Midbrain (tissue), 1 donor: ENCODE data around the gene DNAJC3.
A peak's percentile ranks its signal among the peaks of the same experiment; 100 is the strongest.
"Not testable (repeated sequence)": the region's sequence is repeated elsewhere in the genome, so short reads cannot be mapped to it uniquely, and the experiment has no call there.

Source experiments
- DNase-seq: peaks from one replicate; lab custom pipeline; 2025; lab: John Stamatoyannopoulos, UW

The DNAJC3 gene

DNA sequence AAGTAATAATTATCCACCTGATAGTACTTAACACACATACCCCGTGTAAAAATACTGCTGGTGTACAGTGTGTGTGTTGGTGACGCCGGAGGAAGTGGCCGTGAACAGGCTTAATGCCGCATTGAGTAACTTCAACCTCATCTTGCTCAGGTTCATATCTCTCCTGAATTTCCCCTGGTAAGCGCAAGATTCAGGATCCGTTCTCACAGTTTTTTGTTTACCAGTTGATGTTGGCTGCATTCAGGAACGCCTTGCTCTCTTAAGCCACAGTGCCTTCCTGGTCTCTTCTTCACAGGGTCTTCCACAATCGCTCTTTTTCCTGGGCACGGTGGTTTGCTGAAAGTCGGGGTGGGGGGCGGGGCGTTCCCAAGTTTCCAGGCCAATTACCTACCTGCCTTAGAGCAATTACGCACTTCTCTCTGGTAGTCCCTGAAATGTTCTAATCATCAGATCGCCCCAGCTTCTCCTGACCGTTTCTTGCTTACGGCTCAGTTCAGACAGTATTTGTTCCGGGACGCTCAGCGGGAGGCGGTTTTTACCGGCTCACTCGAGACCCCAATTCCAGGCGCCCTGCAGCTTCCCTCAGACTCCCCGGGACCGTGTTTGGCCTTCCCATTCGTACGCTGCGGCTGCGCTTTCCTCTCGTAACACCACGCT, 706 bp upstream of the DNAJC3 start:
- peak; percentile 31 for DNase-seq

DNA sequence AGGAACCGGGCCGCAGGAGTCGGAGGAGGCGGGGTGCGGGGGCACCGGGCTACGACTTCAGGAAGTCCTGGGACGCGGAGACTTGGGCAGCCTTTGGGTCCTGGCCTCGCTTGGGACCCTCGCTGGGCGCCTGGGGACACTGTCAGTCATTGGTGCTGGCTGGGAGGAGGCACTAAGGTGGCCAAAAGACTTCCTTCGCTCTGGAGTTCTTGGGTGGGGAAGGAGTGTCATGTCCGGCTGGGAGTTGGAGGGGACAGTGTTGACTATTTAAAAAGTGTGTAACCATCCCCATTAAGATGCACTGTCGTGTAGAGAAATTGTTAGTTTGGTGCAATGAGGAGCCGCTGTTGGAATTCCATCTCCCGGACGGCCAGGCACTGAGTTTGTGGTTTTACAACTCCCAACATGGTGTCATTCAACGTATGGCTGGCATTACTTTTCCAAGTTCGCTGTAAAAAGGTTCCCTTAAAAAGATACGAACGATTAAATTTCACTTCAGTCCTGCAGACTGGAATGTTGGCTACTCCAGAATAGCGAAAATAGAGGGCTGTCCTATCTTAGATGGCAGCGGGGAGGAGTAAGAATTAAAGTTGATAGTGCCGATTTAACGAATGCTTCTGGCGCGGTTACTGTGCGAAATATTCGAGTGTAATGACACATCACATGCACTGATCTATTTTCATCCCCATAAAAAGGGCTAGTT, 776 bp downstream of the DNAJC3 start:
- DNase-seq: no peak

DNA sequence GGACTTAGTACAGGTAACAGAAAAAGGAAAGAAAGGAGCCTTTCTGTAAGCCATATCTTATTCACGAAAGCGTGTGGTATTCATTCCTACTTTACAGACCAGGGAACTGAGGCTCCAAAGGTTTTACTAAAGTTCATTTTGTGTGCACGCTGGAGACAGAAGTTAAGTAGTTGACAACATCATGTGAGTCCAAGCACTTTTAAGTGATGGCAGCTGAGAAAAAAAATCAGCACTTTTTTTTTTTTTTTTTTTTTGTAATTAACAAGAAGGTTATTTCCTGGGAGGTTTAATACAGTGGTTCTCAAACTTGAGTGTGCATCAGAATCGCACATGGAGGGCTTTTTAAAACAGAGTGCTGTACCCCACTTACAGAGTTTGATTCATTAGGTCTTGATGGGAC, 2.0 kb downstream of the DNAJC3 start:
- no peak for DNase-seq

DNA sequence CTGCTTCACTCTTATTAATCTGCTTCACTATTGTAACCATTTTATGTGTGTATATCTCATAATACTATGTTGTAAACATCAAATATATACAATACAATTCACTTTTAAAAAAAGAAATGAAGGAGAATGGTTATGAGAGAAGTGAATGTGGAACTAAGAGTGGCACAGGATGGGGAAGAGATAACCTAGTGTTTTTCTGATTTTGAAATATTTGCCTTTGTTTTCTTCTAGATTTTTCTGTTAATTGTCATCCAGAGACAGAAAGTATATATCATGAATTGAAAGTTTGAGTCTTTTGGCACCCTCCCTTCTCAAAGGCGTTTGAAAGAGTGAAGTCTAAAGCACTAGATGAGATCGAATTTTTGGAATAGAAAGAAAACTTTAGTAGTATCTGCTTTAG, 2.8 kb downstream of the DNAJC3 start:
- no peak for DNase-seq

DNA sequence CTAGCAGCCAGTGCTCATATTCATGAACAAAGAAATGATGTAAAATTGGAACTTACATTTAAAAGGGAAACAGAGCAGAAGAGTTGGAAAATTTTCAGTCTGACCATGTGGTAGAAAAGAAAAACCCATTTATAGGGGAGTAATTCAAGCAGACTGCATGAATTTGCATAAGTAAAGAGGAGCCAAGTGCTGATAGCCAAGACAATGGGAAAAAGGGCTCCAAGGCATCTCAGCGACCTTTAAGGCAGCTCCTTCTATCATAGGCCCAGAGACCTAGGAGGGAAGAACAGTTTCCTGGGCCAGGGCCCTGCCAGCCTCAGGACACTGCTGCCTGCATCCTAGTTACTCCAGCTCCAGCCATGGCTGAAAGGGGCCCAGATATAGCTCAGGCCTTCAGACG, 7.5 kb downstream of the DNAJC3 start:
- DNase-seq: no peak

DNA sequence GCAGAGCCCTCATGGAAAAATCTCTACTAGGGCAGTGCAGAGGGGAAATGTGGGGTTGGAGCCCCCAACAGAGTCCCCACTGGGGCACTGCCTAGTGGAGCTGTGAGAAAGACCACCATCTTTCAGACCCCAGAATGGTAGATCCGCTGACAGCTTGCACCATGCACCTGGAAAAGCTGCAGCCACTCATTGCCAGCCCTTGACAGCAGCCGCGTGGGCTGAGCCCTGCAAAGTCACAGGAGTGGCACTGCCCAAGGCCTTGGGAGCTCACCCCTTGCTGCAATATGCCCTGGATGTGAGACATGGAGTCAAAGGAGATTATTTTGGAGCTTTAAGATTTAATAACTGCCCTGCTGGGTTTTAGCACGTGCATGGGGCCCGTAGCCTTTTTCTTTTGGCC, 8.0 kb downstream of the DNAJC3 start:
- DNase-seq: not testable (repeated sequence)

DNA sequence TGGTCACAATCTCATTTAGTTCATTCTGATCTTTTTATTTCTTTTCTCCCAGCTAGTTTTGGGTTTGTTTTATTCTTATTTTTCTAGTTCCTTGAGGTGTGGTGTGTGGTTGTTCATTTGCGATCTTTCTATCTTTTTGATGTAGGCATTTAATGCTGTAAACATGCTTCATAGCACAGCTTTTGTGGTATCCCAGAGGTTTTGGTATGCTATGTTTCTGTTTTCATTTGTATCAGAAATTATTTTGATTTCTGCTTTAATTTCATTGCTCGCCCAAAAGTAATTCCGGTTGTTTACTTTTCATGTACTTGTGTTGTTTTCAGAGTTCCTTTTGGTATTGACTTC, 12.6 kb downstream of the DNAJC3 start:
- DNase-seq: no peak

DNA sequence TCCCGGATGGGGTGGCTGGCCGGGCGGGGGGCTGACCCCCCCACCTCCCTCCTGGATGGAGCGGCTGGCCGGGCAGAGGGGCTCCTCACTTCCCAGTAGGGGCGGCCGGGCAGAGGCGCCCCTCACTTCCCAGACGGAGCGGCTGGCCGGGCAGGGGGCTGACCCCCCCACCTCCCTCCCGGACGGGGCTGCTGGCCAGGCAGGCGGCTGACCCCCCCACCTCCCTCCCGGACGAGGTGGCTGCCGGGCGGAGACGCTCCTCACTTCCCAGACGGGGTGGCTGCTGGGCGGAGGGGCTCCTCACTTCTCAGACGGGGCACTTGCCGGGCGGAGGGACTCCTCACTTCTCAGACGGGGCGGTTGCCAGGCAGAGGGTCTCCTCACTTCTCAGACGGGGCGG, 14.0 kb downstream of the DNAJC3 start:
- not testable (repeated sequence) for DNase-seq

DNA sequence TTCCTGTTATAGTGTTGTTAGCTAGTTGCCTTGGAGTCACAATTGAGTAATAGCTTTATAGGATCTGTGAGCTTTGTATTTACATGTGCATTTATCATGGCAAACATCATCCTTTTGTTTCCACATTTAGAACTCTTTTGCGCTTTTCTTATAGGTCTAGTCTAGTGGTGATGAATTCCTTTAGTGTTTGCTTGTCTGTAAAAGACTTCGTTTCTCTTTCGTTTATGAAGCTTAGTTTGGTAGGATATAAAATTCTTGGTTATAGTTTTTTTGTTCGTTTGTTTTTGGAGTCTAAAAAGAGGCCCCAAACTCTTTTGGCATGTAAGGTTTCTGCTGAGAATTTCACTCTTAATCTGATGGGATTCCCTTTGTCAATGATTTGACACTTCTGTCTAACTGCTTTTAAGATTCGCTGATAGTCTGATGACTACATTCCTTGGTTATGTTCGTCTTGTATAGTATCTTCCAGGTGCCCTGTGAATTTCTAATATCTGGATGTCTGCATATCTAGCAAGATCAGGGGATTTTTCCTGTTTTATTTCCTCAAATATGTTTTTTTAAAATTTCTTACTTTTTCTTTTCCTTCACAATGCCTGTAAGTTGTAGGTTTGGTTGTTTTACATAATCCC, 20.2 kb downstream of the DNAJC3 start:
- DNase-seq: no peak

DNA sequence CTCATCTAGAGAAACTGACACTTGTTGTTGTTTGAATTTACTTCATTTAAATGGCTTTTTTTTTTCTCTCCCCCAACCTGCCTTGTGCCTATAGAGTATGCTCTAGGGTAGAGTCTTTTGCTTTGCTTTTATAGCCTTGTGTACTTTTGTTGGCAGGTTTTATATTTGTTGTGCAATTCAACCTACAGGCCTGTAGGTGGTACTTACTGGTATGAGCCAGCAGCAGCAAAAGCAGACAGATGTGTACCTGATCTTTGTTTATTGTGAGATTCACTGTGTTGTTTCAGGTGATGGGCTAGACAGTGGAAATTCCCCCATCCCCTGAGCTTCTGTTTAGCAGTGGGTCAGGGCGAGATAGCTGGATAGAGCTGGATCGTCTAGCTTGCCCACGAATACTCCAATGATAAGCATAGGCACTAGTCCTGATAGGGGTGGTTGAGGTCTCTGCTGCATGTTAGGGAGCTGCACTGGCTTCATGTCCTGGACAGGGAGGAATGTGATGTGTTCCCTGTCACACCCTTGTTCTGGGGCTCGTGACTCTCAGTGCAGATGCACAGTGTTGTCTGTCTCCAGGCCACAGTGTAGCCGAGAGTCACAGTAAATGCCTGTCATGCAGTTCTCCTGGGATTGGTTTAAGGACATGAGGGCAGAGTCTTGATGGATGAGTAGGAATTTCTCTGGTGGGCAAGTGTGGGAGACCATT, 21.3 kb downstream of the DNAJC3 start:
- no peak for DNase-seq

DNA sequence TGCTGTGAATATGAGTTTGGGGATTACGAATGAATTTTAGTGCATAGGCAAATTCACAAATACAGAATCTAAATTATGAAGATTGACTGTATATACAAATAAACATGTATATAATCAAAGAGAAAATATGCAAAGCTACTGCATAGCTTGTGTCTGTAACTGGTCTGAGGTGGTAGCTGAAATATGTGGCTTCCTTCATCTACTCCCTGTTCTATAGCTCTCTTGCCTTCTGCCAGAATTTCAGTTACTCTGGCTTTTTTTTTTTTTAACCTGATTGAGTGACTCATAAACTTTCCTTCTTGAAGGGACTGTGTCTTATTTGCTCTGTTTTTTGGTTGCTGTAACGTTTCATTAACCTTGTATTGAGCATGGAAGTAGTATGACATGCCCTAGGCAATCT, 26.6 kb downstream of the DNAJC3 start:
- DNase-seq: no peak

DNA sequence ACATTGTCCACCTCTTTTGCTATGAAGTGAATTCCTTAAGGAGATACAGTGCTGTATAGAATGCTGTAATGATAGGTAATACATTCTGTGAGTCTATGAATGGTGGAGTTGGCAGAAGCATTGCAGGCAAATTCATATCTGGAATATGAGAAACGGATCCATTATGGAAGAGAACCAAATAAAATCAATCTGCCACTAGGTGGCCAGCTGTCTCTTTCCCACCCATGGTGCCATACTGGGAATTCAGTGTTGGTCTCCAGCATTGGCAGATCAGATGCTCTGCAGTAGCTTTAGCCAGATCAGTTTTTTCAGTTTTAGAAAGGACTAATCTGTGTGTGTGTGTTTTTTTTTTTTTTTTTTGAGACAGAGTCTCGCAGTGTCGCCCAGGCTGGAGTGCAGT, 27.6 kb downstream of the DNAJC3 start:
- DNase-seq: no peak

DNA sequence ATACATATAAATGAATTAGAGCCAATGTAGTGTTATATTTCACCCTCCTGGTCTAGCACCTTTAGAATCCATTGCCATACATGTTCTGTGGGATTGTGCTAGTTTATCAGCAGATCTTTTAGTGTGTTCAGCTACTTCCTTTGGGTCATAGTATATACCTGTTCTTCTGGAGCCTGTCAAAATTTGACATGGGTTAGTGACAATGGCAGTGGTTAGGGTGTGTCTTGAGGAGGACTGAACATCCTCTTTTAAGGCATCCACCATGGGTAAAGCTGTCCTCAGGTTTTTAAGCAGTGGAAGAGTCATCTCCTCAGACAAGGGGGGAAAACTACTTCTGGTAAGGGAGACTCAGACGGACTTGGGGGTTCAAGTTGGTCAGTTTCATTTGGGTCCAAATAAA, 29.4 kb downstream of the DNAJC3 start:
- DNase-seq: no peak

DNA sequence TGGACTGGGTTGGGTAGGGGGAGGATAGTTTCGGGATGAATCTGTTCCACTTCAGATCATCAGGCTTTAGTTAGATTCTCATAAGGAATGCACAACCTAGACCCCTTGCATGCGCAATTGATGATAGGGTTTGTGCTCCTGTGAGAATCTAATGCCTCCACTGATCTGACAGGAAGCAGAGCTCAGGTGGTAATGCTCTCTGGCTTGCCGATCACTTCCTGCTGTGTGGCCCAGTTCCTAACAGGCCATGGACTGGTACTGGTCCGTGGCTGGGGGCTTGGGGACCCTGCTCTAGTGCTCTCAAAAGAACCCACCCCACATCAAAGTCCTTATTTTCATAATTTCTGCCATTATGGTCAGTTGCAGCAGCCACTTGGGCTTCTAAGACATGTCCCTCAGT, 30.1 kb downstream of the DNAJC3 start:
- DNase-seq: no peak

DNA sequence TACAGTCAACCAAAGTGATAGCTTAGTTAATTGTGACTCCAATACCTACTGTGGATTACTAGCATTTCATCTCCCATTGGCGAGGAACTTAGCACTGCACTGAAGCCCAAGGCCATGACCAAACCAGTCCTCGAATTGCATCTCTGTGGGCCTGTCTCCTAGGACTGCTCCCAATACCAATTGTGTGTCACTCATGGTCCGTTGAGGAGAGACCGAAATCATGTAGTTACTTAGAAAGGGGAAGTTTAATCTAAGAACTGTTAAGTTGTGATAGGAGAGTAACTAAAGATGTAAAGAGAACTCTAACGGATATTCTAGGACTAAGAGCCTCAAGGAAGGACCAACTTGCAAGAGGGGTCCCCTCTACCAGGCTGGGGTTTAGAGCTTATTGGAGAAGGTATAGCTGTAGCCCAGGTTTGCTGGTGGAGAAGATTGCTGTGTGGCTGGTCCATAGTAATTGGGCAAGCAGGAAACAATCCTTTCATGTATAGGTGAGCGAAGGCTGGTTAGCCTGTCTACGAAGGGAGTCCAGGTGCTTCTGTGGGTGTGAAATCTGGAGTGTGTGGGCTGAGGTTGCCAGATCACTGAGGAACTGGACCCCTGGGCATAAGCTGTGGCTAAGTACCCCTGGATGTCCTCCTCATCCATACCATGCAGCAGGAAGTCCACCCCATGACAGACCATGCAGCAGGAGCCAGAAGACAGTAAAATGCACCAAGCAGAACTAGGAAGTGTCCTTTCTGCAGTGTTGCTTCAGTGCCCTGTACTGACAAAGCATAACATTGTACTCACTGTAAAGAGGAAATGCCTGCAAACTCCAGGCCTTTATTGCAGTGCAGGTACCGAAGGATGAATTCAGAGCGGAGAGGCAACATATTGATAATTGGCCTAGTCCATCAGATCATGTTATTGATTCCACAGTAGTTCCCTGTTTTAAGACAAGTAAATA, 30.8 kb downstream of the DNAJC3 start:
- DNase-seq: no peak

DNA sequence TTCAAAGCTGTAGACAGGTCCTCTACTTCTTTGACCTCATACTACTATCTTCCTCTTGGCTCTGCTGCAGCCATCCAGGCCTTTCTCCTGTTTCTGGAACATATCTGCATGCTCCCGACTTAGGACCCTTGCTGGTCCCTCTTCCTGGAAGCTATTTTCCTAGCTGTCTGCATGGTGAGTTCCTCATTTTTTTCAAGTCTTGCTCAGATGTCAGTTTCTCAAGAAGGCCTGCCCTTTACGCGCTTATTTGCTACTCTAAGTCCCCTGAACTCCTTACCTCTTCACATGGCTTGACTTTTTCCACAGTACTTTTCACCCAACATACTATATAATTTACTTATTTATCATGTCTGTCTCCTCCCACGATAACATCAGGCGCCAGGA, 31.4 kb downstream of the DNAJC3 start:
- DNase-seq: no peak

DNA sequence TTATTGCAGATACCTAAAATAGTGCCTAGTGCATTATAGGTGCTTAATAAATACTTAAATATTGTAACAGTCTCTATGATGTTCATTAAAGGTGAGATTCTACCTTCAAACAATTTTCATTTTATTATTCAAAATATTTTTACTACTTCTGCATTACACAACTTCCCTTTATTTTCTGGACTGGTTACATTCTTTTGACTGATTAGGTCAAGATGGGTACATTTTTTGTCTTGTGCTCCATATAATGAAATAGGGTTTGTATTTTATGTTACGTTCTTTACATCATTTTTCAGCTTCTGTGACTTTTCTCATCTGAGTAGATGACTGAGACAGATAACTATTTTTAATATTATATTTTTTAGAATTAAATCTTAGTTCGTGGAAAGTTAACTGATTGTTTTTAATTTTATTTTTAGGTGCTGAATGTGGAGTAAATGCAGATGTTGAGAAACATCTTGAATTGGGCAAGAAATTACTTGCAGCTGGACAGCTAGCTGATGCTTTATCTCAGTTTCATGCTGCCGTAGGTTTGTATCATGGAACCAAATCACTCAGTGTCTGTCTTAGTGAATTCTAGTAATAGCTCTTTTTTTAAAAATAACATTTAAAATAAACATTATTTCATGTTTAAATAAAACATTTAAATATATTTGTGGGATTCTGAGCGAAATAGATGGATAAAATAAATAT, 32.0 kb downstream of the DNAJC3 start:
- DNase-seq: no peak

DNA sequence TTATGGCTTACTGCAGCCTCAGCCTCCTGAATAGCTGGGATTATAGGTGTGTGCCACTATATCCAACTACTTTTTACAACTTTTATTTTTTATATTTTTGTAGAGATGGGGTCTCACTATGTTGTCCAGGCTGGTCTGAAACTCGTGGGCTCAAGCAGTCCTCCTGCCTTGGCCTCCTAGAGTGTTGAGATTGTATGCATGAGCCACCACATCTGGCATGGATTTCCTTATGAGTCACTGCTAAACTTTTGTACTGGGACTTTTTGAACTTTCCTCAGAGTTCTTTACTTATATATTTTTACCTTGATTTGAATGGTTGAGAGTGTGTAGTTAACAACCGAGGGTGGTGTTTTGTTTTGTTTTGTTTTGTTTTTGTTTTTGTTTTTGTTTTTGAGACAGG, 33.4 kb downstream of the DNAJC3 start:
- no peak for DNase-seq

DNA sequence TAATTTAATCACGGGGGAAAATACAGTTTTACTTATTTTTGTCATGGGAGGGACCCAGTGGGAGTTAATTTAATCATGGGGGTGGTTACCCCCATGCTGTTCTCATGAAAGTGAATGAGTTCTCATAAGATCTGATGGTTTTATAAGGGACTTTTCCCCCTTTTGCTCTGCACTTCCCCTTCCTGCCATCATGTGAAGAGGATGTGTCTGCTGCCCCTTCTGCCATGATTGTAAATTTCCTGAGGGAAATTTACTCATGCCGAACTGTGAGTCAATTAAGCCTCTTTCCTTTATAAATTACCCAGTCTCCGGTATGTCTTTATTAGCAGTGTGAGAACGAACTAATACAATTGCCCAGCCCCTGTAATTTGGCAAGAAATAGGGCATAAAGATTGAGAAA, 35.9 kb downstream of the DNAJC3 start:
- not testable (repeated sequence) for DNase-seq

DNA sequence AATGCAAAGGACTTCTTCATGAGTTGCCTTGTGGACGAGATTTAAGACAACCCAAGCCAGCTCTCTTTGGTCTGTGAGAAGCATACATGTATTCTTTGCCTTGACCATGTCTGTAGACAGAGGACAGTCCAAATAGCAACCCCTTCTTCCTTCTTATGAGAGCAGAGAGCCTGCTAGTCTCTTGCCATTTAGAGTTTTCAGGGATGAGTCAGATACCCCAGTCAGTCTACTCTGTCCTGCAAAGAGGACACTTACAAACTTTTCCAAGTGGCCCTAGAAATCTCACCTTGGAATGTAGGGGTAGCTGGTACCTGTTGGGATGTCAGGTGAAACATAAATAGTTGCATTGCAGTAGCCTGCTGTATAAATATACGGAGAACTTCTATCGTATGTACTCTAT, 36.7 kb downstream of the DNAJC3 start:
- no peak for DNase-seq

DNA sequence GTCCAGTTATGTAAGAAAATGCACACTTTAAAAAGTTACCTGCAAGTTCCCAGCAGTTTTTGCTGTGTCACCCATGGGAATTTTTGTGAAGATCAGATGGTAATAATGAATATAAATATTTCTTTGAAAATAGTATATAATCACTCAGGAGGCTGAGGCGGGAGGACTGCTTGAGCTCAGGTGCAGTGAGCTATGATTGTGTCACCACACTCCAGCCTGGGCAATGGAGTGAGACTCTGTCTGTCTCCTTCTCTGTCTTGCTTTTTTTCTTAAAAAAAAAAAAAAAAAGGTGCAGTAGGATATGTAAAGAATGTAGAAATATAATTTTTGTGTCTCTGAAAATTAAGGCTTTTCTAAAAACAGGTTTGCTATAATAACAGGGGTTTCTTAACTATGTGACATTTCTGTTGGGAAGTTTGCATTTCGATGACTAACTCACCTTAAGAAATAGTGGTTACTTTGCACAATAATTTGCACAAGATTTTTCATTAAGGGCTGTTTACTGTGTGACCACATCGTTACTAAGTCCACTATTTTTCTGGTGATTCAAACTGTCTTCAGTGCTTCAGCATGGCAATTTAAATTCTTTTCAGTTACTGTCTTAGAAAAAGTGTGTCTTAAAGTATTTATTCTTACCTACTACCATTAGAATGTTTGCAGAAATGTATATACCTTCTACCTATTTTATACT, 37.3 kb downstream of the DNAJC3 start:
- DNase-seq: no peak
